Tibial artery (tissue), 4 donors: ENCODE measurements around the gene PARD3B.

ENCODE experiments used
- DNase-seq, 2 donors: peaks; one replicate each; pipeline ENCODE4 v3.0.0-alpha.2; 2019
- H3K27ac ChIP-seq, 2 donors: fragments of 200-600 bp; sonication (generic) in 1 of 2; 1 replicate in 1 of 2; 2 replicates in 1 of 2; pipeline ENCODE4 v1.5.1; 2018 to 2019; ENCODE audit warnings: mild to moderate bottlenecking in 1 of 2
- H3K27me3 ChIP-seq, 2 donors: fragments of 200-600 bp; sonication (generic) in 1 of 2; one replicate each; pipeline versions ENCODE4 v1.5.1 to v1.6.0; 2016 to 2019
- H3K36me3 ChIP-seq, 3 donors: fragments of 200-600 bp; sonication (generic) in 2 of 3; one replicate each; pipeline ENCODE4 v1.5.1; 2016 to 2019; ENCODE audit warnings: mild to moderate bottlenecking in 2 of 3
- H3K4me1 ChIP-seq, 4 donors: fragments of 200-600 bp; sonication (generic) in 2 of 4; 1 replicate in 3 of 4; 2 replicates in 1 of 4; pipeline ENCODE4 v1.5.1; 2016 to 2019
- H3K4me3 ChIP-seq, 2 donors: fragments of 200-600 bp; sonication (generic) in 1 of 2; 1 replicate in 1 of 2; 2 replicates in 1 of 2; pipeline ENCODE4 v1.5.1; 2018 to 2019; ENCODE audit warnings: mild to moderate bottlenecking in 2 of 2
- H3K9me3 ChIP-seq, 3 donors: fragments of 200-600 bp; sonication (generic) in 1 of 3; one replicate each; pipeline ENCODE4 v1.5.1; 2016 to 2019
- intact Hi-C: fragments of 100-400 bp; cut with DNase I; formaldehyde crosslinking; loops from one replicate; pipeline ENCODE4 v1.15.0; 2023; ENCODE audit warnings: low total_unique reads
- TF ChIP-seq, protein P1 (sequence below), 2 experiments: fragments of 200-600 bp in 1 of 2; fragments of 450-650 bp in 1 of 2; IDR thresholded peaks; one replicate each; pipeline ENCODE4 v1.5.1; 2017 to 2019; ENCODE audit warnings: antibody characterized with exemption in 2 of 2, mild to moderate bottlenecking in 1 of 2, moderate library complexity in 1 of 2

PARD3B gene

DNA sequence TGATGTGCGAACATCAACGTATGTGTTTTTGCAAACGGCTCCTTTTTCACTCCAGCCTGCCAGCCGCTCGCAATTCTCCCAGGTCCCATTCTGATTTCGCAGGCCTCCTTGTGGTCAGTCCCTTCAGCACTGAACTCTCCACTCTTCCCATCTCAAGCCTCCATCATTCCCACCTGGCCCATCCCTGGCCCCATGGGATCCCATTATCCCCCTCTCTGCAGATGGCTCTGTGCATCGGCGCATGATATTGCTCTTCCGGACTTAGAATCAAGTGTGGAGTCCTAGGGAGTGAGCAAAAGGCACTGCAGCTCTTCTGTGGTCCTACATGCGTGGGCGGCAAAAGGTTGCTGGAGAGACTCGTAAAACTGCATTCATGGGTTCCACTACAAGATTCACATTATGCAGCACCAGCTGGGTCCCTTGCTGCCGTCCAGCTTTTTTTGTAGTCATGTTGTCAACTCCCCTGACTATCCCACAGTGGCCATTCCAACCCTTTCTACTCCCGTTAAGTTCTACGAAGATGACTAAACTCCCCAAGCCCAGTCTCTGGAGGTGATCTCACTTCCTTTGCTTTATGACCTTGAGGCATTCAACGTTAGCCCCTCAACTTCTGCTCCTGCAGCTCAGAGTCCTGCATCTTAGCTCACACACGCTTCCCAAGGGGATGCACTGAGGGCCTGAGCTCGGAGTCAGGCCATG, 1011.7 kb downstream of the PARD3B start:
- no peak for DNase-seq
- Histone ChIP-seq H3K27ac (no peak overlapping the region), H3K27me3 (no peaks in the 10 kb centered on the region), H3K4me1 (no peaks in the 10 kb centered on the region), H3K4me3 (no peak overlapping the region), H3K9me3 (no peaks in the 10 kb centered on the region), H3K36me3 (no peaks in the 10 kb centered on the region)
- TF ChIP-seq, protein P1, sequence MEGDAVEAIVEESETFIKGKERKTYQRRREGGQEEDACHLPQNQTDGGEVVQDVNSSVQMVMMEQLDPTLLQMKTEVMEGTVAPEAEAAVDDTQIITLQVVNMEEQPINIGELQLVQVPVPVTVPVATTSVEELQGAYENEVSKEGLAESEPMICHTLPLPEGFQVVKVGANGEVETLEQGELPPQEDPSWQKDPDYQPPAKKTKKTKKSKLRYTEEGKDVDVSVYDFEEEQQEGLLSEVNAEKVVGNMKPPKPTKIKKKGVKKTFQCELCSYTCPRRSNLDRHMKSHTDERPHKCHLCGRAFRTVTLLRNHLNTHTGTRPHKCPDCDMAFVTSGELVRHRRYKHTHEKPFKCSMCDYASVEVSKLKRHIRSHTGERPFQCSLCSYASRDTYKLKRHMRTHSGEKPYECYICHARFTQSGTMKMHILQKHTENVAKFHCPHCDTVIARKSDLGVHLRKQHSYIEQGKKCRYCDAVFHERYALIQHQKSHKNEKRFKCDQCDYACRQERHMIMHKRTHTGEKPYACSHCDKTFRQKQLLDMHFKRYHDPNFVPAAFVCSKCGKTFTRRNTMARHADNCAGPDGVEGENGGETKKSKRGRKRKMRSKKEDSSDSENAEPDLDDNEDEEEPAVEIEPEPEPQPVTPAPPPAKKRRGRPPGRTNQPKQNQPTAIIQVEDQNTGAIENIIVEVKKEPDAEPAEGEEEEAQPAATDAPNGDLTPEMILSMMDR (IDR thresholded peaks at IDR 0.05) = no peak
- intact Hi-C loops = no loop called here

DNA sequence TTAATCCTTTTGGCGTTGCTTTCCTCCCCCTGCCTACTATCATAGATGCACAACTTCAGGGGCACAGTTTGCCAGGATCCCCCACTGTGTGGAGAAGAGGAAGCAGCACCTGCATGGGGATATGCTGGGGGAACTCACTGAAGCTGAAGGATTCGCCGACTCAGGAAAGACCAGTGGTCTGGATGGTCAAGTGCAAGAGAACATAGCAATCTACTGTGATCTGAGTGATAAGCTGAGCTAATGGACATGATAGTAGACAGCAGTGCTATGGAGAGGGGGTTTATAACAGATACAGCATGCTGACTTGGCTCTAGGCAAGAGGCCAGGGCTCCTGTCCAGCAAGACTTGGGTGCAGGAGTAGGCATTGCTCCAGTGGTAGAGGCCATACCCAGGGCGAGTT, 1012.6 kb downstream of the PARD3B start:
- DNase-seq = no peak
- Histone ChIP-seq H3K36me3 (no peaks in the 10 kb centered on the region), H3K4me3 (no peak overlapping the region), H3K27me3 (no peaks in the 10 kb centered on the region), H3K27ac (no peak overlapping the region), H3K4me1 (no peaks in the 10 kb centered on the region), H3K9me3 (no peaks in the 10 kb centered on the region)
- intact Hi-C loops = no loop called here
- TF ChIP-seq, protein P1 (IDR thresholded peaks at IDR 0.05) = no peak

DNA sequence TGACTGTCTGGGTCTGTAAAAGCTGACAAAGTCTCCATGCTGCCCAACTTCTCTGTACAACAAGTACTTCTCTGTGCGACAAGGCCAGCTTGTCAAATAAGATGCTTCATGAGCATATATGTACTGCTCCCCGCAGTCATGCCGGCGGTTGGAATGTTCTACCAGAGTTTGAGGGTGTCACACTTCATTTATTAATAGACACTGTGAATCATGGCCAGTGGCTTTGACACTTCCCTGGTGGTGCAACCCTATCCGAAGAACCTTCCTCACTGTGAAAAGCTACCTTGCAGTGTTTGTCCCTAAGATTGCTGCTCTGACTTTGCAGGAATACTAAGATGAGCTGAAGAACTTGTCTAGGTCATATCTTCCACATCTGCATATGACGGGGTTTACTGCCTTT, 1016.2 kb downstream of the PARD3B start:
- DNase-seq = no peak
- TF ChIP-seq, protein P1 (IDR thresholded peaks at IDR 0.05) = no peak
- no peak overlapping the region for H3K4me3 ChIP-seq
- H3K9me3 ChIP-seq = no peaks in the 10 kb centered on the region
- intact Hi-C loops = no loop called here
- peaks cover 0 to 23% (median 9%) of the 10 kb centered on the region in 4 donors for H3K4me1 ChIP-seq
- H3K27ac ChIP-seq = no peak overlapping the region
- no peaks in the 10 kb centered on the region for H3K36me3 ChIP-seq
- no peaks in the 10 kb centered on the region for H3K27me3 ChIP-seq

DNA sequence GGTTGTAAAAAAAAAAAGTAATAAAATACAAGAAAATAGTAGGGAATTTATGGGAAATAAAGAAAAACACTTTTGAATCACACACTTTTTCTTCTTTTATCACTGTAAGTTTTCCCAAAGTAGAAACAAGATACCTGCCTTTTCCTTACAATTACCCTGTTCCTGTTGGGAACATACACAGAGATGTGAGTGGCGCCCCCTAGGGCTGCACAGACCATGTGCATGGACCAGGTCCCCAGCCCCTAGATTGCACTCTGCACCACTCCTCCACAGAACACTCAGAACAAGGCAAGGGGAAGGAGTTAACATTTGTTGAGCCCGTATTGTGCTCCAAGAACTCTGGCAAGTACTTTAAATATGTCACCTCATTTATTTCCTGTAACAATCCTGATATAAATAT, 1018.4 kb downstream of the PARD3B start:
- H3K27ac ChIP-seq = no peak overlapping the region
- H3K27me3 ChIP-seq = no peaks in the 10 kb centered on the region
- TF ChIP-seq, protein P1 (IDR thresholded peaks at IDR 0.05) = peak in 1 of 2 experiments; percentile 12
- intact Hi-C loops = no loop called here
- H3K9me3 ChIP-seq = no peaks in the 10 kb centered on the region
- no peaks in the 10 kb centered on the region for H3K36me3 ChIP-seq
- peaks cover 0 to 23% (median 9%) of the 10 kb centered on the region in 4 donors for H3K4me1 ChIP-seq
- H3K4me3 ChIP-seq = no peak overlapping the region
- peak in 1 of 2 donors; percentile 27 for DNase-seq

DNA sequence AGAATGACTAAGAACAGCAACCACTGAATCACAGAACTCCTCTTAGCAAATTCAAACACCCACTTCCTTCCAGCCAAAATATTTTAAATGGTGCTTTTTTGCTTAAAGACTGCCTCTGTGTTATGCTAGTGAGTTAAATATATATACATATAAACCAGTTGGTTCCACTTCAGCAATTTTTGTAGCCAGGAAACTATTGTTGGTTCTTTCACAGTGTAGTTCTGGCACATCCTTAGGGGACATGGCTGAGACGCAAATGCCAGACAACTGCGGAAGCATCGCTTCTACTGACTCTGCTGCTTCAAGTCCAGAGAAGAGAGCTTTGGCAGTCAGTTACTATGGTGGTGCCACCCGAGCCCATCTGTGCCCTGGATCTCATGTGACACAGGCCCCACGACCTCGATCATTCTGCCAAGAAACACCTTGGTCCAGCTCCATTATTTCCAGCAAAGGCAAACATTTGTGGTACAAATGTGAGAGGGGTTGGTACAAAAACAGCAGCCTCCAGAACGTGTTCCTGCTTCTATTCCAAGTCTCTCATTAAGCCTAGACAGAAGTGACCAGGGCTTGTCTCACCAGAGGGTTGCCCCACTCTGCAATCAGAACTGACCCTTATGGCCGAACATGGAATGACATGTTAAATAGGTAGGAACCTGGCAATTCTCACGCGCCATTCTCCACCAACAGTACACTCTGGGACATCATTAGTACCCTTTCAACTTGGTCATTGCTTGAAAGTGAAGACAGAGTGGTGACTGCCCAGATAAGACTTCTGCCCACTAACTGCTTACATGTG, 1019.3 kb downstream of the PARD3B start:
- intact Hi-C loops = no loop called here
- TF ChIP-seq, protein P1 (IDR thresholded peaks at IDR 0.05) = no peak
- no peak overlapping the region for H3K4me3 ChIP-seq
- H3K36me3 ChIP-seq = no peaks in the 10 kb centered on the region
- H3K27ac ChIP-seq = no peak overlapping the region
- no peaks in the 10 kb centered on the region for H3K9me3 ChIP-seq
- no peak for DNase-seq
- peaks cover 0 to 23% (median 9%) of the 10 kb centered on the region in 4 donors for H3K4me1 ChIP-seq
- H3K27me3 ChIP-seq = no peaks in the 10 kb centered on the region
